Measurements from ENCODE around the gene NBPF14. TPM values are rescaled to one million over a fixed set of nuclear protein-coding genes. Genes with fewer than 3 reads are reported as not detected.
A peak's percentile ranks its signal among the peaks of the same experiment; 100 is the strongest.
"Not testable (repeated sequence)": the region's sequence is repeated elsewhere in the genome, so short reads cannot be mapped to it uniquely, and the experiment has no call there.

Gene NBPF14, protein sequence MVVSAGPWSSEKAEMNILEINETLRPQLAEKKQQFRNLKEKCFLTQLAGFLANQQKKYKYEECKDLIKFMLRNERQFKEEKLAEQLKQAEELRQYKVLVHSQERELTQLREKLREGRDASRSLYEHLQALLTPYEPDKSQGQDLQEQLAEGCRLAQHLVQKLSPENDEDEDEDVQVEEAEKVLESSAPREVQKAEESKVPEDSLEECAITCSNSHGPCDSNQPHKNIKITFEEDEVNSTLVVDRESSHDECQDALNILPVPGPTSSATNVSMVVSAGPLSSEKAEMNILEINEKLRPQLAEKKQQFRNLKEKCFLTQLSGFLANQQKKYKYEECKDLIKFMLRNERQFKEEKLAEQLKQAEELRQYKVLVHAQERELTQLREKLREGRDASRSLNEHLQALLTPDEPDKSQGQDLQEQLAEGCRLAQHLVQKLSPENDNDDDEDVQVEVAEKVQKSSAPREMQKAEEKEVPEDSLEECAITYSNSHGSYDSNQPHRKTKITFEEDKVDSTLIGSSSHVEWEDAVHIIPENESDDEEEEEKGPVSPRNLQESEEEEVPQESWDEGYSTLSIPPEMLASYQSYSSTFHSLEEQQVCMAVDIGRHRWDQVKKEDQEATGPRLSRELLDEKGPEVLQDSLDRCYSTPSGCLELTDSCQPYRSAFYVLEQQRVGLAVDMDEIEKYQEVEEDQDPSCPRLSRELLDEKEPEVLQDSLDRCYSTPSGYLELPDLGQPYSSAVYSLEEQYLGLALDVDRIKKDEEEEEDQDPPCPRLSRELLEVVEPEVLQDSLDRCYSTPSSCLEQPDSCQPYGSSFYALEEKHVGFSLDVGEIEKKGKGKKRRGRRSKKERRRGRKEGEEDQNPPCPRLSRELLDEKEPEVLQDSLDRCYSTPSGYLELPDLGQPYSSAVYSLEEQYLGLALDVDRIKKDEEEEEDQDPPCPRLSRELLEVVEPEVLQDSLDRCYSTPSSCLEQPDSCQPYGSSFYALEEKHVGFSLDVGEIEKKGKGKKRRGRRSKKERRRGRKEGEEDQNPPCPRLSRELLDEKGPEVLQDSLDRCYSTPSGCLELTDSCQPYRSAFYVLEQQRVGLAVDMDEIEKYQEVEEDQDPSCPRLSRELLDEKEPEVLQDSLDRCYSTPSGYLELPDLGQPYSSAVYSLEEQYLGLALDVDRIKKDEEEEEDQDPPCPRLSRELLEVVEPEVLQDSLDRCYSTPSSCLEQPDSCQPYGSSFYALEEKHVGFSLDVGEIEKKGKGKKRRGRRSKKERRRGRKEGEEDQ (N-terminal part only)
- 10 to 100 TPM; 16.8 to 17.3 TPM for total RNA-seq

DNA sequence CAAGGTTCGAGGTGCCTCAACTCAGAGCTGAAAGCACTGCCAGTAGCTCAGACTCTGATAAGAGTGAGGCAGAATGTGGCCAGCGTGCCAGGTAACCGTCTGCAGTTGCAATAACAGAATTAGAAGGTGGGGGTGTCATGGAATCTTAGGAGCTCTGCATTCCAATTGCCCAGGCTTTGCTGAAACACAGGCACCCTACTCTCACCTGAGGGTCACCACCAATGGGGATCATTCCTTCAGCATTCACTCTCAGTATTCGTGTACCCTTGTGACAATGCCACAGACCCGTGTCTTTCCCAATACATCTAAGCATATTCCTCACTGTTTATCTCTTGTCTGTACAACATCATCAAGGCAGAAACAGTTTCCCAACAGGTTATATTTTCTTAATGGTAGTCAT, at the start of gene NBPF14:
NBPF14 (minus strand) TSS at position 101 of the 400 bp plus-strand sequence. CDS start 294 bp downstream, outside the sequence.
- DNase-seq; H3K27me3 Mint-ChIP-seq; H3K9me3 Mint-ChIP-seq; H3K27ac Mint-ChIP-seq; H3K4me3 Mint-ChIP-seq; POLR2A ChIA-PET; ATAC-seq (ENCODE audit: low read depth); H3K36me3 Mint-ChIP-seq; H3K4me1 Mint-ChIP-seq: not testable (repeated sequence)

DNA sequence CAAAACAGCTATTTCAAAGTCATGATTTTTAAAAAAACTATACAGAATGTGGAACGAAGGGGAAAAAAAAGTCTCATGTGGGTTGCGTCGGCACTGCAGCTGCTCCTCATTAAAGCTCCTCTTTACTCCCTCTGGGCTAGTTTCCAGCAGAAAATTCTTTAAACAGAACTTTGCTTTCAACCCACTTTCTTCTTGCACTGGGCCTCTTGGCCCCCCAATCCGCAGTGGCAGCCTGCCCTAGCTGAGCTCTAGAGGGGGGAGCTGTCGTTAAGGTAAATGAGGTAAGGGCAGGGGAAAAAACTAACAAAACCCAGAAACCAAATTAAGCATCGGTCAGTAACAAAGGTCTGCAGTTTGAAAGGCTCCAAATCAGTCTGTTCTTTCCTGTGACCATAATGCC, 29.6 kb upstream of the NBPF14 start:
- POLR2A ChIA-PET; H3K4me3 Mint-ChIP-seq; H3K4me1 Mint-ChIP-seq; ATAC-seq (ENCODE audit: low read depth); H3K27ac Mint-ChIP-seq; H3K36me3 Mint-ChIP-seq; H3K9me3 Mint-ChIP-seq; H3K27me3 Mint-ChIP-seq; DNase-seq: not testable (repeated sequence)

GRCh38 chr1:148618216-148618615, 22.4 kb upstream of the NBPF14 start:
- DNase-seq; H3K4me3 Mint-ChIP-seq; H3K36me3 Mint-ChIP-seq; H3K4me1 Mint-ChIP-seq; H3K27ac Mint-ChIP-seq; ATAC-seq (ENCODE audit: low read depth); H3K9me3 Mint-ChIP-seq; POLR2A ChIA-PET; H3K27me3 Mint-ChIP-seq: not testable (repeated sequence)

DNA sequence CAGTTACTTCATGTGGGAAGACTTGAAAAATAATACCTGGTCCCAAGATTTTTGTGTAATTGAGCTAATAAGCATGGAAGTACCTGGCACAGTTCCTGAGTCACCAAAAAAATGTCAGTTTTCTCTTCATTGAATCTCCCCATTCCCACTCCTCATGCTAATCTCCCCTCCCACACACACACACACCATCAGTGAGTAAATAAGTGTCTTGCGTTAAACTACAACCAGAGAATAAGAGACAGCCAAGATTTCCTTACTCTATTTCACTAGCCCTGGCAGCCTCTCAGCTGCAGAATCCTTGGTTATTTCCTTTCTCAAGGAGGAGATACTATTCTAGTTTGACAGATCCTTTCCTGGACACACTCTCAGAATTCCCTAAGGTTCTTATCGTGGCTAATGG, 9.5 kb upstream of the NBPF14 start:
- H3K4me3 Mint-ChIP-seq; POLR2A ChIA-PET; DNase-seq; ATAC-seq (ENCODE audit: low read depth); H3K36me3 Mint-ChIP-seq; H3K27ac Mint-ChIP-seq; H3K27me3 Mint-ChIP-seq; H3K4me1 Mint-ChIP-seq; H3K9me3 Mint-ChIP-seq: not testable (repeated sequence)

DNA sequence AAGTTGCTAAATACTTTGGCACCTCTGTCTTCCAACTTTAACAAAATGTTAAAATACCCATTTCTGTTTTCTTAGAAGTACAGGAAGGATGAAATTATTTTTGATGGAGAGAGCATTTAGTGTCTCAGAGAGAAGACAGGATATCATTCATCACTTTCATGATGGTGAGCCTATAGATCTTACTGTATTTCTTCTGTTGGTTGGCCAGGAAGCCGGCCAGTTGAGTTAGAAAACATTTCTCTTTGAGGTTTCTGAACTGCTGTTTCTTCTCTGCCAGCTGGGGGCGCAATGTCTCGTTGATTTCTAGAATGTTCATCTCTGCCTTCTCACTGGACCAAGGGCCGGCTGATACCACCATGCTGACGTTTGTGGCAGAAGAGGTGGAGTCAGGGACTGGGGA, 451 bp downstream of the NBPF14 start:
- ATAC-seq (ENCODE audit: low read depth); H3K9me3 Mint-ChIP-seq; H3K27me3 Mint-ChIP-seq; H3K27ac Mint-ChIP-seq; POLR2A ChIA-PET; H3K36me3 Mint-ChIP-seq; DNase-seq; H3K4me3 Mint-ChIP-seq; H3K4me1 Mint-ChIP-seq: not testable (repeated sequence)

- not testable (repeated sequence) for ATAC-seq (ENCODE audit: low read depth)
Measured at GRCh38 chr1:148591098-148591497, 4.7 kb downstream of the NBPF14 start.

DNA sequence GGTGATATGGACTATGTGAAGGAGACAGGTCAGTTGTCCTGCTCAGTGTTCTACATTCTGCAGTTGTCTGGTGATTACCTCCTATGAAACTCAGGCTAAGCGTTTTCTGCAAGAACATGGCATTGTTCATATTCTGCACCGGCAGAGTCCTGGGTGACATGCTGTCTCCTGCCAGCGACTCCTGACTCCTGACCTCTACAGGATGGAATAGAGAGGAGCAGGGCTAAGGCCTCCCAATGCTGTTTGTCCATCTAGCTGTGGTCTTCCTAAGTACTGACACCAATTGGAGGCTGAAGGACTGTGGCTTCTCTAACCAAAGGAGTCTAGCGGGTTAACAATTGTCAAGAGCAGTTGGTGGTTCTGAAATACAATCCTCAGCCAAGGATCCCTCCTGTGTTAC, 63.7 kb downstream of the NBPF14 start:
- H3K4me3 Mint-ChIP-seq; POLR2A ChIA-PET; H3K9me3 Mint-ChIP-seq; DNase-seq; H3K27ac Mint-ChIP-seq; H3K27me3 Mint-ChIP-seq; H3K36me3 Mint-ChIP-seq; ATAC-seq (ENCODE audit: low read depth); H3K4me1 Mint-ChIP-seq: not testable (repeated sequence)

More at GRCh38 chr1:148591098-148591497, 4.7 kb downstream of the NBPF14 start:
- POLR2A ChIA-PET, H3K27me3 Mint-ChIP-seq, H3K9me3 Mint-ChIP-seq, DNase-seq, H3K4me1 Mint-ChIP-seq, H3K4me3 Mint-ChIP-seq, H3K36me3 Mint-ChIP-seq, H3K27ac Mint-ChIP-seq: not testable (repeated sequence)

DNA sequence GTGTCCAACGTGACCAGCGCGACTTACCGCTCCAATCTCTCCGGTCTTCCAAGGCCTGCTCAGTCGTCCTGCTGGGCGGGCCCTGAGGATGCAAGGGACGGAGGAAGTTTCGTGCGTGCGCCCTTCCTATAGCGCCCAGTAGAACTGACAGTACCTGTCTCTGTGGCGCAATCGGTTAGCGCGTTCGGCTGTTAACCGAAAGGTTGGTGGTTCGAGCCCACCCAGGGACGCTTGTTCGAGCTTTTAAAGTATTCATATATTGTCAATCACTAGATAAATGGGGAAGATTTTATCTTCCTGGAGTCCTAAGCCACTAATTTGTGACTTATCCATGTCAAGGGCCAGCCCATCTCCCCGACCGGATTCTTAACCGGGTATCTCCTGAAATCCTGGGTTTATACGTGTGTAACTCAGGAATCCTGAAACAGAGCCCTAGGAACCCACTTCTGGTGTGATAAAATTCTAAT, 66.7 kb downstream of the NBPF14 start:
- Mint-ChIP-seq H3K27ac (peak overlapping the region; percentile 77), H3K4me3 (peak overlapping the region; percentile 78)
- H3K36me3 Mint-ChIP-seq; H3K9me3 Mint-ChIP-seq; ATAC-seq (ENCODE audit: low read depth); H3K27me3 Mint-ChIP-seq; POLR2A ChIA-PET; H3K4me1 Mint-ChIP-seq: not testable (repeated sequence)
- DNase-seq = peak; percentile 69

DNA sequence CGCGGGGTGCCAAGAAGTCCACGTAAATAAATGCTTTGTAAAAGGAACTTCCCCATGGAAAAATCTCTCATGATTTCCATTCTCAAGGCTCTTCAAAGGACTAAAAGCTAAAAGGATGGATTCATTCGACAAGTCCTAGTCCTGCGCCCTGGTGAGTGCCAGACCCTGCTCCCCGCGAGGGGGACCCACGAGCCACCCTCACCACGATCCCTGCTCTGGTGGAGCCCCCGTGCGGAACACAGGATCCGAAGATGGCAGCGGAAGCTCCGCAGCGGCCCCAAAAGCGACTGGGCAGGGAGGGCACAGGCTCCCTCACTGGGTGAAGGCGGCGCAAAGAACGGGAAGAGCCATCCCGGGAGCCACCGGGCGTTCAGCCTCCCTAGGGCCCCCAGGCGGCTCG, 67.2 kb downstream of the NBPF14 start:
- H3K4me3 Mint-ChIP-seq; H3K27ac Mint-ChIP-seq; POLR2A ChIA-PET; H3K36me3 Mint-ChIP-seq; H3K27me3 Mint-ChIP-seq; ATAC-seq (ENCODE audit: low read depth); H3K9me3 Mint-ChIP-seq; H3K4me1 Mint-ChIP-seq: not testable (repeated sequence)
- DNase-seq = peak; percentile 62

- H3K27ac Mint-ChIP-seq; H3K9me3 Mint-ChIP-seq; H3K4me1 Mint-ChIP-seq; H3K27me3 Mint-ChIP-seq; POLR2A ChIA-PET; ATAC-seq (ENCODE audit: low read depth); H3K36me3 Mint-ChIP-seq; H3K4me3 Mint-ChIP-seq; DNase-seq: not testable (repeated sequence)
Measured at GRCh38 chr1:148526587-148526986, 69.2 kb downstream of the NBPF14 start.

DNA sequence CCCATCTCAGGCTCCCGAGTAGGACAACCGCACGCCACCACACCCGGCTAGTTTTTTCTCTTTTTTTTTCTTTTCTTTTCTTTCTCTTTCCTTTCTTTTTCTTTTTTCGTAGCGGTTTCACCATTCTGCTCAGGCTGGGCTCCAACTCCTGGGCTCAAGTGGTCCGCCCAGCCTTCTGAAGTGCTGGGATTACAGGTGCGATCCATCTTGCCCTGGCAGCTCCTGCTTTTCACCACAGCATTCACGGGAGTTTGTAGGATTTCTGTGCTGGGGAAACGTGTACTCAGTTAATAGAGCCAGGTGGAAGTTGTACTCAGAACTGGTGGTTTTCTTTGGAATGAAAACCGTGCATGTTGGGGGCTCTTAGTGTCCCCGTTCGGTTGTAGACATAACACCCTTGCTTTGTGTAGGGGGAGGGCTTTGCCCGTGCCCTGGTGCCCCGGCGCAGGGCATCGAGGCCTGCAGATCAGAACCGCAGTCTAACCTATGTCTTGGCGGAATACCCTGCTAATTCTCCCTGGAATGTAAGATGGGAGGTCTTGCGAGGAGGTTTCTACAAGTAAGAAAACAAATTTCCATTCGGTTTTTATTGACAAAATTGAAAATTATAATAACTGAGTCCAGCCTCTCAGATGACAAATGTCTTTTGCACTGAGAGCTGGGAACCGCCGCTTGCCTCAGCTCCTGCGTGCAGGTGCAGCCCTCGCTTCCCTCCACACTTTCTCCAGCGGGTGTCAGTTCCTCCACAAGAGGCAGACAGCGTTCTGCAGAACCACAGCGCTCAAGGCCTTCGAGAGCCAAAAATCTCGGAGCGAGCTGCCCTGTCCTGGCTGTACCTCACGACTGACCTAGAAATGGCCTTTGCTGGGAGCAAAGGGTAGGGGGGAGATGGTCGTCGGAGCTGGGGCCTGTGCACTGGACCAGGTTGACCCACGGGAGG, 72.3 kb downstream of the NBPF14 start:
- H3K4me3 Mint-ChIP-seq = peak overlapping the region; percentile 85
- H3K27me3 Mint-ChIP-seq, H3K4me1 Mint-ChIP-seq, DNase-seq, H3K9me3 Mint-ChIP-seq, H3K36me3 Mint-ChIP-seq: not testable (repeated sequence)
- ATAC-seq (ENCODE audit: low read depth) = peak; percentile 25
- POLR2A ChIA-PET = interaction anchor here (0.7 to 1.8 kb wide), 9 partner anchors 121 to 189 kb away, joined by 3 to 34 read pairs (median 6); no protein-coding TSS in a partner anchor
- H3K27ac Mint-ChIP-seq = peak overlapping the region; percentile 94

GRCh38 chr1:148522561-148523204, 73.1 kb downstream of the NBPF14 start:
- not testable (repeated sequence) for H3K4me1 Mint-ChIP-seq, H3K27me3 Mint-ChIP-seq, H3K36me3 Mint-ChIP-seq, H3K9me3 Mint-ChIP-seq
- POLR2A ChIA-PET = interaction anchor here (0.7 to 1.8 kb wide), 9 partner anchors 120 to 188 kb away, joined by 3 to 34 read pairs (median 6); no protein-coding TSS in a partner anchor
- peak; percentile 76 for DNase-seq
- ATAC-seq (ENCODE audit: low read depth) = peak; percentile 72
- H3K4me3 Mint-ChIP-seq = peak overlapping the region; percentile 85
- H3K27ac Mint-ChIP-seq = peak overlapping the region; percentile 94
